ENCODE measurements around the gene FAM234A. TPM values are rescaled to one million over a fixed set of nuclear protein-coding genes. Genes with fewer than 3 reads are reported as not detected.
"Not testable (repeated sequence)": the region's sequence is repeated elsewhere in the genome, so short reads cannot be mapped to it uniquely, and the experiment has no call there.

Gene FAM234A
- total RNA-seq, 1 donor from 2014 or later = 54.3 TPM

GRCh38 chr16:230949-231348, 3.7 kb upstream of the FAM234A start:
- no peak for DNase-seq (ENCODE audit: low read depth, low spot score)

- no peak for DNase-seq (ENCODE audit: low read depth, low spot score)
Observed at GRCh38 chr16:239948-240277, 5.3 kb downstream of the FAM234A start.

GRCh38 chr16:240559-240958, 5.9 kb downstream of the FAM234A start:
- no peak for DNase-seq (ENCODE audit: low read depth, low spot score)

DNA sequence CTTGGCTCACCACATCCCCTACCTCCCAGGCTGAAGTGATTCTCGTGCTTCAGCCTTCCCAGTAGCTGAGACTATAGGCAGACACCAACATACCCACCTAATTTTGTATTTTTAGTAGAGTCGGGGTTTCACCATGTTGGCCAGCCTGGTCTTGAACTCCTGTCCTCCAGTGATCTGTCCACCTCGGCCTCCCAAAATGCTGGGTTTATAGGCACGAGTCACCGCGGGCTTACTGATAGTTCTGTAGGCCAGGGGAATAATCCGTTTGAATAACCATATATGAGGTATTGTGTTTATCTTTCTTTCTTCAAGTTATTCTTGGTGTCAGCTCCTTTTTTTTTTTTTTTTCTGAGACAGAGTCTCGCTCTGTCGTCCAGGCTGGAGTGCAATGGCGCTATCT, 7.7 kb downstream of the FAM234A start:
- no peak for DNase-seq (ENCODE audit: low read depth, low spot score)

- no peak for DNase-seq (ENCODE audit: low read depth, low spot score)
Observed at GRCh38 chr16:243348-243747, 8.7 kb downstream of the FAM234A start.

DNA sequence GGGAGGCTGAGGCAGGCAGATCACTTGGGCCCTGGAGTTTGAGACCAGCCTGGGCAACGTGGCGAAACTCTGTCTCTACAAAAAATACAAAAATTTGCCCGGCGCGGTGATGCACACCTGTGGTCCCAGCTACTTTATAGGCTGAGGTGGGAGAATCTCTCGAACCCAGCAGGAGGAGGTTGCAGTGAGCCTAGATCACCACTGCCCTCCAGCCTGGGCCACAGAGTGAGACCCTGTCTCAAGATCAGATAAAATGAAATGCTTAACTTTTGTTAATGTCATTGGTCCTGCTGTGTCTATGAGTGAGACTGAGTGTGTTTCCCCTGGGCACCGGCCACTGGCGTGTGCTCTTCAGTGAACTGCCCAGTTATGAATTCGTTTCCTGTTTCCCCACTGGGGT, 10.5 kb downstream of the FAM234A start:
- DNase-seq (ENCODE audit: low read depth, low spot score) = no peak

DNA sequence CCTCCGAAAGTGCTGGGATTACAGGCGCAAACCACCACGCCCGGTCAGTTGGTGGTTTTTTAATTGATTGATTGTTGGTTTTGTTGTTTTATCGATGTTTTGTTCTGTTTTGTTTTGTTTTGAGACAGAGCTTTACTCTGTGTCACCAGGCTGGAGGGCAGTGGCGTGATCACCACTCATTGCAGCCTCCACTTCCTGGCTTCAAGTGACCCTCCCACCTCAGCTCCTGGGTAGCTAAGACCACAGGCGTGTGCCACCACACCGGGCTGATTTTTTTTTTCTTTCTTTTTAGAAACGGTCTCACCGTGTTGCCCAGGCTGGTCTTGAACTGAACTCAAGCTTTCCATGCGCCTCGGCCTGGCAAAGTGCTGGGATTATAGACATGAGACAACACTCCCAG, 12.4 kb downstream of the FAM234A start:
- DNase-seq (ENCODE audit: low read depth, low spot score) = no peak

- DNase-seq (ENCODE audit: low read depth, low spot score) = no peak
Observed at GRCh38 chr16:249431-249830, 14.8 kb downstream of the FAM234A start.

DNA sequence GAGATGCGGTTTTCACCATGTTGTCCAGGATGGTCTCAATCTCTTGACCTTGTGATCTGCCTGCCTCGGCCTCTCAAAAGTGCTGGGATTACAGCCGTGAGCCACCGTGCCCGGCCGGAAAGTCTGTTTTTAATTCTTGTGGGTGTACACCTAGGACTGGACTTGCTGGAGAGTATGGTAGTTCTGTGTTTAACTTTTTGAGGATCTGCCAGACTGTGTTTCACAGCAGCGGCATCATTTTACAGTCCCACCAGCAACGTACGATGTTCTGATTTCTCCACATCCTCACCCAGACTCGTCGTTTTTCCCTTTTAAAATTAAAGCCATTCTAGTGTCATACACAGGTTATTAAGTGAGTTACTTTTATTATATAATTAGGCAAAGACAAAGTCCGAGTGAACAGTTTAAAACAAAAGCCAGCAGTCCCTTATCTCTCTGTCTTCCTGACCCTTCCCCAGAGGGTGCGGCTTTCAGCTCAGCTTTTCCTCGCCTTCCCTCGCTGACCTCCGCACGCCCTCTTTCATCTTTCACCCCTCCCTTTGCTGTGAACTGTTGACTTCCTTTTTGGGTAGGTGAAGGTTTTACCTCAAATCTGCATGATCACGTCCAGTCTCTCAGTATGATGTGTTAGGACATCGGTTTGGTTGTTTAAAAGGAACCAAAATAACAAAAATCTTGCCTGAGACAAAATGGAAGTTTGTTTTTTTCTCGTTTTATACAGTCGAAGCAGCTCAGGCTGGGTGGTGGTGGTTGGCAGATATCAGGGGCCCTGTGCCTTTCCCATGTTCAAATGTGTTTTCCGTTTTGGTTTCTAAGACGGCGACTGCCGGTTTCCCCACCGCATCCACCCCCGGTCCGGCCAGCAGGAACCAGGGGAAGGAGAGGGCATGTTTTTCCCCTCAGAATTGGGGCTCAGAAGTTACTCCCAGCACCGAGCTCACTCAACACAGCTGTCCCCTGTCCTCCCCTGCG, 18.0 kb downstream of the FAM234A start:
- DNase-seq (ENCODE audit: low read depth, low spot score) = no peak

DNA sequence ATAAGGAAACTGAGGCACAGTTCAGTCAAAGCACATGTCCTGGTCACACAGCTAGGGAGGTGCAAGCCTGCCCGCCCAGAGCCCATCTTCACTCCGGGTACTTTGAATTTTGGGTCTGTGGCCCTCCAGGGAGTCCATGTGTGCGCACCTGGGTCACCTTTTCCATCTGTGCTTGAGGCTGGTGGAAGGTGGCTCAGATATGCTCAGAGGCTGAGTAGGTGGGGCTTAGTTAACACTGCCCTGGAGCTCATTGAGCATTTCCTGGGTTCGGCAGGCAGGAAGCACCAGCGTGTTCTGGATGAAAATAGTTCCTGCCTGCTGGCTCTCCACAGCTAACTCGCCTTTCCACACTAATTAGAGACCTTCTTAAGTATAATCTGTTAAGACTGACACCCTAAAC, 19.2 kb downstream of the FAM234A start:
- no peak for DNase-seq (ENCODE audit: low read depth, low spot score)

DNA sequence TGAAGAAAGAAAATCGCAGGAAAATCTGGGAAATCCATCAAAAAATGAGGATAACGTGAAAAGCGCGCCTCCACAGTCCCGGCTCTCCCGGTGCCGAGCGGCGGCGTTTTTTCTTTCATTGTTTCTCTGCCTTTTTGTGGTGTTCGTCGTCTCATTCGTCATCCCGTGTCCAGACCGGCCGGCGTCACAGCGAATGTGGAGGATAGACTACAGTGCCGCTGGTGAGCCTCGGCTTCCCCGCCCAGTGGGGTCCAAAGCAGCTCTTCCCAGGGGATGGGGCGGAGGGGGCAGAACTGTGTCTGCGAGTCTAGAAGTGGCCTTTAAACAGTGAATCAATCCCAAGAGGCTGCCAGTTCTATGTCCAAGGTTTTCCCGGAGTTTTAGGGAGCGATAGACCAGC, 19.8 kb downstream of the FAM234A start:
- no peak for DNase-seq (ENCODE audit: low read depth, low spot score)

DNA sequence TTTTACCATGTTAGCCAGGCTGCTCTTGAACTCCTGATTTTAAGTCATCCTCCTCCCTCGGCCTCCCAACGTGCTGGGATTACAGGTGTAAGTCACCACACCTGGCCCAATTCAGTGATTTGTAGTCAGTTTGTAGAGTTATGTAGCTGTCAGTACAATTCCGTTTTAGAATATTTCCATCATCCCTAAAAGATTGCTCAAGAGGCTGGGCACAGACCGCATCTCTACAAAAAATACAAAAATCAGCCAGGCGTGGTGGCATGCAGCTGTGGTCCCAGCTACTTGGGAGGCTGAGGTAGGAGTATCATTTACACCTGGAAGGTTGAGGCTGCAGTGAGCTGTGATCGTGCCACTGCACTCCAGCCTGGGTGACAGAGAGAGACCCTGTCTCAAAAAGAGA, 20.6 kb downstream of the FAM234A start:
- no peak for DNase-seq (ENCODE audit: low read depth, low spot score)

GRCh38 chr16:258091-258490, 23.5 kb downstream of the FAM234A start:
- DNase-seq (ENCODE audit: low read depth, low spot score) = not testable (repeated sequence)

GRCh38 chr16:259226-259625, 24.6 kb downstream of the FAM234A start:
- DNase-seq (ENCODE audit: low read depth, low spot score) = no peak

- DNase-seq (ENCODE audit: low read depth, low spot score) = no peak
Observed at GRCh38 chr16:259814-260253, 25.2 kb downstream of the FAM234A start.

- DNase-seq (ENCODE audit: low read depth, low spot score) = no peak
Observed at GRCh38 chr16:260326-260725, 25.7 kb downstream of the FAM234A start.

DNA sequence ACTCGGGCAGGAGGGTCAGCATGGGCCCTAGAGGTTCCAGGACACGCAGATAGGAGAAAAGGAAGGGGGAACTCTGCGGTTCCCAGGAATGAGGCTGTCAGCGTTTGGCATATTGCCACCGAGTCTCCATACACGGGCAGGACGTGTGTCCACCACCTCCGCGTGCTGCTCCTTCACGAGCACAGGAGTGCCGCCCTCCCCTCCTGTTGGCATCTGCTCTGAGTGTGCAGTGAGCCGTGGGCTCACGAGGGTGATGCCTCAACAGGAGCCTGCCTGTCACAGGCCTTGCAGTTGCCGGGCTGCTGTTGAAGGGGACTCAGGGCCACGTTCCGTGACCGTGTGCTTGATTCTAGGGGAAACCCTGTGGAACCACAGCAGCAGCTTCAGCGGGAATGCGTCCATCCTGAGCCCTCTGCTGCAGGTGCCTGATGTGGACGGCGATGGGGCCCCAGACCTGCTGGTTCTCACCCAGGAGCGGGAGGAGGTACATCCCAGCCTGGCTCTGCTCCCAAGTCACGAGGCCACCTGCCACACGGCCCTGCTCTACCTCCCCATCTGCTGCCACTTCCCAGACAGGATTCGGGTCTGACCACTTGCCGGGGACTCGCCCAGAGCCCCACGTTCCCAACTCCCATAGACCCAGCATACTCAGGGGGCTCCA, 26.5 kb downstream of the FAM234A start:
- DNase-seq (ENCODE audit: low read depth, low spot score) = no peak

DNA sequence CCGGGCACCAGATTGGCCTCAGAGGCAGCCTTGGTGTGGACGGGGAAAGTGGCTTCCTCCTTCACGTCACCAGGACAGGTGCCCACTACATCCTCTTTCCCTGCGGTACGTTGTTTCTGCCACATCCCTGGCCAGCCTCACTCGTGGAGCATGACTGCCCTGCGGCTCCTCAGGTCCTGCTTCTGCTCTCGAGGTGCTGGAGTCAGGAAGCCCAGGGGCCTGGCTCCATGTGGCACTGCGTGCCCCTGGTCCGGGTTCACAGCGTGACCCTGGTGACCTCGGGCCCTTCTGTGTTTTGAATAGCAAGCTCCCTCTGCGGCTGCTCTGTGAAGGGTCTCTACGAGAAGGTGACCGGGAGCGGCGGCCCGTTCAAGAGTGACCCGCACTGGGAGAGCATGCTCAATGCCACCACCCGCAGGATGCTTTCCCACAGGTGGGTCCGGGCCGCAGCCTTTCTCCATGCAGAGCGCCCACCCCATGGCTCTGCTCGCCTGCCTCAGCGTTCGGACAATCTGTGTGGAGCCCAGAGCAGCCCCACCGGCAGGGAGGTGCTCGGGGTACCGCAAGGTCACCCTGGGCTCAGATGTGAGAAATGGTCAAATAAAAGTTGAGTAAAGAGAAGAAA, 27.6 kb downstream of the FAM234A start:
- DNase-seq (ENCODE audit: low read depth, low spot score) = no peak

DNA sequence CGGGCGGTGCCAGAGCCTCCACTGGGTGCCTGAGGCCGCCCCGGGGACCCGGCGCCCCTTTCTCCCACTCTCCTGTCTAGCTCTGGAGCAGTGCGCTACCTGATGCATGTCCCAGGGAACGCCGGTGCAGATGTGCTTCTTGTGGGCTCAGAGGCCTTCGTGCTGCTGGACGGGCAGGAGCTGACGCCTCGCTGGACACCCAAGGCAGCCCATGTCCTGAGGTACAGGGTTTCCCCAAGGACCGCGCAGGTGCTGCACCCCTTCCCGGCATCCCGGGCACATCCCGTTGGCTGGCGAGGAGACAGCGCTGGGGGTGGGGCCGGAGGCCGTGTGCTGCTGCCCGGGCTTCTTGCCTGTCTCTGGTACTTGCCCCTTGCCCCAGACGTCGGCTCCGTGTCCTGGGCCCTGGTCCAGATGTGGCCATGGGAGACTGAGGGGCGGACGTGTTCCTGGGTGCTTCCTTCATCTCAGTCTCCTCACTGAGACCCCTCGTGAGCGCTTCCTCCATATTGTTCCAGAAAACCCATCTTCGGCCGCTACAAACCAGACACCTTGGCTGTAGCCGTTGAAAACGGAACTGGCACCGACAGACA, 28.7 kb downstream of the FAM234A start:
- no peak for DNase-seq (ENCODE audit: low read depth, low spot score)

DNA sequence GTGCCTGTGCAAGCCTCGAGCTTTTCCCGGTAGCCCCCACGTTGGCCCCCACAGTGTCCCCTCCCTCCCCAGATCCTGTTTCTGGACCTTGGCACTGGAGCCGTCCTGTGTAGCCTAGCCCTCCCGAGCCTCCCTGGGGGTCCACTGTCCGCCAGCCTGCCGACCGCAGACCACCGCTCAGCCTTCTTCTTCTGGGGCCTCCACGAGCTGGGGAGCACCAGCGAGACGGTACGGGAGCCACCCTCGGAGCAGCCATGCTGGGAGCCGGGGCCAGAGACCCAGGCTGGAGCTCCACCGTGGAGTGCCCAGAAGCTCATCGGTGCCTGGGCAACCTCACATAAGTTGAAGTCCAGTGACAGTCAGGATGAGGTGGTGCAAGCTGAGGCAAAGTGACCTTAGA, 29.3 kb downstream of the FAM234A start:
- DNase-seq (ENCODE audit: low read depth, low spot score) = no peak

DNA sequence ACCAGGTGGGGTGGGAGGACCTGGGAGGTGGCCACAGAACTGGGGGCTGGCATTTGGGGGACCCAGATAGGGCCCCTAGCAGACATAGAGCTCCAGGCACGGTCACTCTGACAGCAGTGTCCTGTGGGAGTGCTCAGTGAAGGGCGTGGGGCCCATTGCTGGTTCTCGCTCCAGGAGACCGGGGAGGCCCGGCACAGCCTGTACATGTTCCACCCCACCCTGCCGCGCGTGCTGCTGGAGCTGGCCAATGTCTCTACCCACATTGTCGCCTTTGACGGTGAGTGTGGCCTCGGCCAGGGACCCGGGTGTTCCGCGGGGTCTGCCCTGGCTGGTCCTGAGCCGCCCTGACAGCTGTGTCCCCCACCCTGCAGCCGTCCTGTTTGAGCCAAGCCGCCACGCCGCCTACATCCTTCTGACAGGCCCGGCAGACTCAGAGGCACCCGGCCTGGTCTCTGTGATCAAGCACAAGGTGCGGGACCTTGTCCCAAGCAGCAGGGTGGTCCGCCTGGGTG, 29.9 kb downstream of the FAM234A start:
- DNase-seq (ENCODE audit: low read depth, low spot score) = no peak
